Measurements from ENCODE around the gene ENO2. TPM values are rescaled to one million over a fixed set of nuclear protein-coding genes. Genes with fewer than 3 reads are reported as not detected.

Gene ENO2
- total RNA-seq, 2 experiments from 2014 or later, result 315 to 330 TPM

DNA sequence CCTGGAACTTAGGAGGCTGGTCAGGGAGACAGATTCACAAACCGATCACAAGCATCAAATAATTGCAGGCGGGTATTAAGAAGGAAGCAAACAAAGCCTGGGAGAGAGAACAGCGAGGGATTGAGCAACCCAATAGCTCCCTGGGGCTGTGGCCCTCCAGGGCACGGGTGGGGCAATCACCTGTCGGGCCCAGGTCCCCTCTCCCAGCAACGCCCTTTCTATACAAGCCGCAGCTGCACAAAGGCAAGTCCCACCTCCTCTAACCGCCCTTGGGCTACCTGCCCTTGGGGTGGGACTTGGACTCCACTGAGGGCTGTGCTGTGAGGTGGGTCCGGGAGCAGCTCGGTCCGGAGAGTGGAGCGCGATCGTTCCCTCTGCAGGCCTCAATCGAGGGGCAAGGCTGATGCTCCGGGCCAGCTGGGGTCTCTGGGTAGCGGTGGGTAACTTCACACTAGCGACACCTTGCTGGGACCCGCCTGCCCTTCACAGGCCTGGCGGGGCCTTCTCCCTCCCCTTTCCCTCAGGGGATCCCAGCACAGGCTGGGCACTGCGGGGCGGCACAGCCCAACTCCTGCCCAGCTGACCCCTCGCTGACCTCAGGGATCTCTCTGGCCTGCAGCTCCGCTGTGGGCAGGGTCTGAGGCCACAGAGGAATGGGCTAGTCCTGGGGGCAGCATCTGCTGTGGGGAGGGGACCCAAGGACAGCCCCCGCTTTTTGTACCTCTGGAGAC, 48.1 kb downstream of the ENO2 start:
- no peaks in the 10 kb centered on the region for H3K9me3 Mint-ChIP-seq
- TF ChIP-seq, protein P1, sequence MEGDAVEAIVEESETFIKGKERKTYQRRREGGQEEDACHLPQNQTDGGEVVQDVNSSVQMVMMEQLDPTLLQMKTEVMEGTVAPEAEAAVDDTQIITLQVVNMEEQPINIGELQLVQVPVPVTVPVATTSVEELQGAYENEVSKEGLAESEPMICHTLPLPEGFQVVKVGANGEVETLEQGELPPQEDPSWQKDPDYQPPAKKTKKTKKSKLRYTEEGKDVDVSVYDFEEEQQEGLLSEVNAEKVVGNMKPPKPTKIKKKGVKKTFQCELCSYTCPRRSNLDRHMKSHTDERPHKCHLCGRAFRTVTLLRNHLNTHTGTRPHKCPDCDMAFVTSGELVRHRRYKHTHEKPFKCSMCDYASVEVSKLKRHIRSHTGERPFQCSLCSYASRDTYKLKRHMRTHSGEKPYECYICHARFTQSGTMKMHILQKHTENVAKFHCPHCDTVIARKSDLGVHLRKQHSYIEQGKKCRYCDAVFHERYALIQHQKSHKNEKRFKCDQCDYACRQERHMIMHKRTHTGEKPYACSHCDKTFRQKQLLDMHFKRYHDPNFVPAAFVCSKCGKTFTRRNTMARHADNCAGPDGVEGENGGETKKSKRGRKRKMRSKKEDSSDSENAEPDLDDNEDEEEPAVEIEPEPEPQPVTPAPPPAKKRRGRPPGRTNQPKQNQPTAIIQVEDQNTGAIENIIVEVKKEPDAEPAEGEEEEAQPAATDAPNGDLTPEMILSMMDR (IDR thresholded peaks at IDR 0.05), result no peak
- intact Hi-C loops (cut with micrococcal nuclease), result no loop called here
- DNase-seq (no peak), ATAC-seq (no peak)
- H3K27ac Mint-ChIP-seq, result peak overlapping the region; percentile 93
- ChIA-PET POLR2A (interaction anchor here (1.0 to 25.2 kb wide), 5 partner anchors 11 to 158 kb away, joined by 3 to 1266 read pairs (median 8); partner anchors contain the start of genes ATN1, C12orf57, PTPN6 and RNU7-1), CTCF (interaction anchor here (0.8 to 13.5 kb wide), 5 partner anchors 20 to 90 kb away, joined by 3 to 460 read pairs (median 13); partner anchors contain the start of genes C12orf57, LPCAT3, PTPN6 and RNU7-1)
- H3K36me3 Mint-ChIP-seq (ENCODE audit: low read depth), result peaks cover 67% of the 10 kb centered on the region
- H3K4me1 Mint-ChIP-seq (ENCODE audit: low read depth), result peaks cover 82% of the 10 kb centered on the region
- peak overlapping the region; percentile 95 for H3K4me3 Mint-ChIP-seq
- no peaks in the 10 kb centered on the region for H3K27me3 Mint-ChIP-seq

DNA sequence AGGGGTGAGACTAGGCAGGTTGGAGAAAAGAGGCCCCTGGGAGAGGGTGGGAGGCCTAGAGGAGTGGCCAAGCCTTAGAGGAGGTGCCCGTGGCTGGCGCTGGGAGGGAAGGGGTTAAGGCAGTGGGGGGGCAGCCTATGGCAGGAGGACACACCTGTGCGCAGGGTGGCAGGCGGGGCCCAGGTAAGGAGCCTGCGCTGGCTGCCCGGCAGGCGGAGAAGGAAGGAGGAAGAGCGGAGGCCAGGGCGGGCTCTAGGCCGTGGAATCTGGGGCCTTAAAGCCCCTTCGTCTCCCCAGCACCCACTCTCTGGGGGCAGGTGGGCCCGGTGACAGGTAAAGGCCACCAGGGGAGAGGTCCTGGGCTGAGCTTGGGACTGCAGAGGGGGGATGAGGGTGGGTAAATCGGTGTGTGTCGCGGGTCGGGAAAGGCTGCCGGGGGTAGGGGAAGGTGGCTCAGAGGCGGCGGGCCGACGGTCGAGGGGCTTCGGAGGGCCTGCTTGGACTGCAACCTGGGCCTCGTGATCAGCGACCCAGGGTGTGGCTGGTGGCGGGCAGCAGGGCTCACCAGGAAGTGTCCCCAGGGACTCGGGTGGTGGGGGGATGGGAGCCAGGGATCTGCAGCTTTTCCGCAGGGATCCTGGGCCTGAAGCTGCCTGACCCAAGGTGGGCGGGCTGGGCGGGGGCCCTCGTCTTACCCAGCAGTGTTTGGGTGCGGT, 48.8 kb downstream of the ENO2 start:
- no peaks in the 10 kb centered on the region for H3K9me3 Mint-ChIP-seq
- POLR2A ChIA-PET, result interaction anchor here (1.0 to 25.2 kb wide), 3 partner anchors 24 to 145 kb away, joined by 3 to 1266 read pairs (median 9); partner anchors contain the start of genes ATN1, C12orf57, PTPN6 and RNU7-1

DNA sequence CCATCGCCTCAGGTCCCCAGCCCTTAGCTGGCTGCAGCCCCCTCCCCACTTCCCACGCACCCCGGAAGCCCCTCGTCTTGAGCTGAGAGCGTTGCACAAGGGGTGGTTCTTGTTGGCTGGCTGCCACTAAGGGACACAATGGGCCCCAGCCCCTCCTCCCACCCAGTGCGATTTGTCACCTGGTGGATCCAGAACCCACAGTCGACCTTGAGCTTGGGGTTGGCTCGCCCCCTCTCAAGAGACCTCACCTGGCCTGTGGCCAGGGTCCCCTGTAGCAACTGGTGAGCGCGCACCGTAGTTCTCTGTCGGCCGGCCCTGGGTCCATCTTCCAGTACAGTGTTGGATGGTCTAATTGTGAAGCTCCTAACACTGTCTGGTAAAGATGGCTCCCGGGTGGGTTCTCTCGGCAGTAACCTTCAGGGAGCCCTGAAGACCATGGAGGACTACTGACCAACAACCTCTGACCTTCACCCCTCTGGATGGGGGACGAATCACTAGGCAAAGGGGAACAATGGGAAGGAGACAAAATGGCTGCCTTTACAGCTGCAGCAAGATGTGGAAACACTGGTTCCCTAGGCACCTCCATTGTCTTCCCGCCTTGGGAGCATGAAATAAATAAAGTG, 49.5 kb downstream of the ENO2 start:
- TF ChIP-seq, protein P1 (IDR thresholded peaks at IDR 0.05), result no peak
- ATAC-seq, result no peak
- CTCF ChIA-PET, result interaction anchor here (0.9 to 13.5 kb wide), 11 partner anchors 8 to 144 kb away, joined by 4 to 460 read pairs (median 6); partner anchors contain the start of genes C12orf57, PTPN6, RNU7-1 and SPSB2
- Mint-ChIP-seq H3K9me3 (no peaks in the 10 kb centered on the region), H3K4me1 (ENCODE audit: low read depth) (peaks cover 83% of the 10 kb centered on the region), H3K27me3 (no peaks in the 10 kb centered on the region), H3K36me3 (ENCODE audit: low read depth) (peaks cover 65% of the 10 kb centered on the region), H3K27ac (peak overlapping the region; percentile 91), H3K4me3 (no peak overlapping the region)
- intact Hi-C loops (cut with micrococcal nuclease), result no loop called here
- POLR2A ChIA-PET, result interaction anchor here (0.6 to 25.2 kb wide), 5 partner anchors 10 to 145 kb away, joined by 3 to 1266 read pairs (median 5); partner anchors contain the start of genes ATN1, C12orf57, PTPN6 and RNU7-1
- no peak for DNase-seq

More for the DNA sequence above, 48.8 kb downstream of the ENO2 start:
- no peak overlapping the region for H3K4me3 Mint-ChIP-seq
- DNase-seq (no peak), ATAC-seq (no peak)
- H3K27me3 Mint-ChIP-seq, result no peaks in the 10 kb centered on the region
- peaks cover 82% of the 10 kb centered on the region for H3K4me1 Mint-ChIP-seq (ENCODE audit: low read depth)
- CTCF ChIA-PET, result interaction anchor here (1.0 to 13.5 kb wide), 5 partner anchors 21 to 94 kb away, joined by 4 to 460 read pairs (median 13); partner anchors contain the start of genes C12orf57, PTPN6, RNU7-1 and SPSB2
- peak overlapping the region; percentile 93 for H3K27ac Mint-ChIP-seq
- peaks cover 66% of the 10 kb centered on the region for H3K36me3 Mint-ChIP-seq (ENCODE audit: low read depth)
- intact Hi-C loops (cut with micrococcal nuclease), result no loop called here
- TF ChIP-seq, protein P1 (IDR thresholded peaks at IDR 0.05), result no peak

DNA sequence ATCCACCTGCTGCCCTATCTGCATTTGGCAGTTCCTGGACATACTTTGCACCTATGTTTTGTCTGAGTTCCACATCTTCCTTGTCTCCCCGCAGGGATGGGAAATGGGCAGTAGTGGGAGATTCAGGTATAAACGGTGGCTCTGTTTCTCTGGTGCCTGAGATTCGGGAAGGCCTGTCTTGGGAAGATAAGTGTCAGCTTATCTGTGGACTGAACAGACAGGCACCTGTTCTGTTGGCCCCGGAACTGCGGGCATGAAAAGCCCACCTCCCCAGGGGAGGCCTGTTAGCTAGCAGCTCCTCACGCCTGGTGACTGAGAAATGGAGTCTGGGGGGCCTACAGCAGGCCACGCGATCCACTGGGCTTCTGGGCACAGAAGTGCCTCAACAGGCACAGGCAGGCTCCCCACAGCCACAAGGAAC, 50.2 kb downstream of the ENO2 start:
- no peak for ATAC-seq
- intact Hi-C loops (cut with micrococcal nuclease), result no loop called here
- DNase-seq, result no peak
- H3K36me3 Mint-ChIP-seq (ENCODE audit: low read depth), result peaks cover 65% of the 10 kb centered on the region
- peaks cover 81% of the 10 kb centered on the region for H3K4me1 Mint-ChIP-seq (ENCODE audit: low read depth)
- no peaks in the 10 kb centered on the region for H3K9me3 Mint-ChIP-seq
- H3K27ac Mint-ChIP-seq, result peak overlapping the region; percentile 91
- ChIA-PET POLR2A (interaction anchor here (0.6 to 25.2 kb wide), 5 partner anchors 9 to 164 kb away, joined by 3 to 1266 read pairs (median 5); partner anchors contain the start of genes ATN1, C12orf57, PTPN6 and RBP5), CTCF (interaction anchor here (0.7 to 13.5 kb wide), 17 partner anchors 8 to 148 kb away, joined by 3 to 460 read pairs (median 6); partner anchors contain the start of genes C12orf57, PTPN6, RNU7-1 and SPSB2)
- H3K4me3 Mint-ChIP-seq, result no peak overlapping the region
- no peaks in the 10 kb centered on the region for H3K27me3 Mint-ChIP-seq
- TF ChIP-seq, protein P1 (IDR thresholded peaks at IDR 0.05), result no peak
